GM12892 (cell line): ENCODE results near the gene CPLANE2.

Source experiments
- POLR2A ChIP-seq: IDR thresholded peaks from 2 replicates; pipeline ENCODE4 v1.6.1; 2011; ENCODE audit warnings: low read depth, low read length, control low read depth
- POLR2AphosphoS5 ChIP-seq: IDR thresholded peaks from 2 replicates; pipeline ENCODE4 v1.6.1; 2011; ENCODE audit warnings: low read depth, low read length, control low read depth
- TAF1 ChIP-seq: IDR thresholded peaks from 2 replicates; pipeline ENCODE4 v1.6.1; 2011; ENCODE audit warnings: low read depth, mild to moderate bottlenecking, control low read depth, low read length, borderline replicate concordance

GRCh38 chr1:16191916-16192546 is 45.0 kb downstream of the CPLANE2 start:
- TF ChIP-seq POLR2AphosphoS5 (no peak), POLR2A (no peak), TAF1 (no peak)
